Superior temporal gyrus (tissue), 1 donor: Measurements from ENCODE around the gene FANK1.
"Not testable (repeated sequence)": the region's sequence is repeated elsewhere in the genome, so short reads cannot be mapped to it uniquely, and the experiment has no call there.

Experiments used
- DNase-seq: peaks from one replicate; pipeline ENCODE4 v3.0.0-alpha.2; 2016; ENCODE audit errors: extremely low spot score

Gene FANK1

DNA sequence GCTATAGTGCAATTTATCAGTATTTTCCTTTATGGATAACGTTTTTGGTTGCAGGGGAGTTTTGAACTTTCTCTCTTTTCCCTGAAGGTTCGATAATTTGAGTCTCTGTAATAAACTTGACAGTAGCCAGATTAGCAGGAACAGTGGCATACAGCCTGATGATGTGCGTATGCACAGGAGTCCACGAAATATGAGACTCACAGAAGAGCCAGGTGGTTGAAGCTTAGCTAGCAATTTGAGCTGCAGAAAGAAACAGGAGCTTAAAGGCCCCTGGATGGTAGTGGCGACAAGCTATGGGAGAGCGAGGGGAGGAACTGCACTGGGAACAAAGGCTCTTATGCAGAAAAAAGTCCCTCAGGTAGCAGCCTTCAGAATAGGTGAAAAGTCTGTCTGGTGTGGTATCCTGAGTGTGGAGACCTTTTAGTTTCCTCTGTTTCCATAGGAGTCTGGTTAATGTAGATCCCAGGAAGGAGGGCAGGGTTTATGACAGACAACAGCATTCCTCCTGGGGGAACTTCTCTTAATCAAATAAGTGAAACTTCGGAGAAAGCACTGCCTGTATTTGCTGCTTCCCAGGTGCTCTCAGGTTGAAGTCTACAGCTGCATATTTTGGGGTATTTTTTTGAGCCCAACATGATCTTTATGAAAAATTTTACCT is 32.7 kb downstream of the FANK1 start:
- DNase-seq: no peak

DNA sequence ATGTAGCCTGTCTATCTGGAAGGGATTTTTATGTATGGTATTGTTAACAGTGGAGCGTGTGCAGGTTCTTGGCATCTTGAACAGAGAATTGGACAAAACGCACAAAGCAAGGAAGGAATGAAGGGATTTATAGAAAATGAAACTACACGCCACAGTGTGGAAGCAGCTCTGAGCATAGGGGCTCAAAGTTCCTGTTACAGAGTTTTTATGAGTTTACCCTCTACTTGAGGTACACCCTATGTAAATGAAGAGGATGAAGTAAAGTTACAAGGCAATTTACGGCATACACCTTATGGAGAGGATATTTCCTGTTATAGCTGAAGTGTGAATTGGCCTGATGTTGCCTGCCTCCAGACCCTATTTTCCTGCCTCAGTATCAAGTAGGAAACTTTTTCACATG is 33.3 kb downstream of the FANK1 start:
- no peak for DNase-seq

DNA sequence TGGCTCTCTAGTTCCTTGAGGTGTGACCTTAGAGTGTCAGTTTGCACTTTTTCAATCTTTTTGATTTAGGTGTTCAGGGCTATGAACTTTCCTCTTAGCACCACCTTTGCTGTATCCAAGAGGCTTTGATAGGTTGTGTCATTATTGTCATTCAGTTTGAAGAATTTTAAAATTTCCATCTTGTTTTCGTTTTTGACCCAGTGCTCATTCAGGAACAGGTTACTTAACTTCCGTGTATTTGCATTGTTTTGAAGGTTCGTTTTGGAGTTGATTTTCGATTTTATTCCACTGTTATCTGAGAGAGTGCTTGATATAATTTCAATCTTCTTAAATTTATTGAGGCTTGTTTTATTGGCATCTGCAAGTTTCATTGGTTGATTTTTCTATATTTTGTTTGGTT is 37.3 kb downstream of the FANK1 start:
- no peak for DNase-seq

DNA sequence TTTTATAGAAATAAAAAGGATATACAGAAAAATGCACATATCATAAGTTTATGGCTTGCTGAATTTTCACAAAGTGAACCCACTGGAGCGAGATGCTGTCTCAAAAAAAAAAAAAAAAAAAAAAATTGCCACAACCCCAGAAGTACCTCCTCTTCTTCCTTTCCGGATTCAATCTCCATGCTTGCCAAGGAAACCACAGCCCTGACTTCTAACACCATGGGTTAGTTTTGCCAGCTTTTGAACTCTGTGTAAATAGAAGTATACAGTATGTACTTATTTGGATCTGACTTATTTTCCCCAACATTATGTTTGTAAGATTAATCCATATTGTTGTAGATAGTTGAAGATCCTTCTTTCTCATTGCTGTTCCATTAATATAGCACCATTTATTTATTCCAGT is 40.0 kb downstream of the FANK1 start:
- DNase-seq: no peak

DNA sequence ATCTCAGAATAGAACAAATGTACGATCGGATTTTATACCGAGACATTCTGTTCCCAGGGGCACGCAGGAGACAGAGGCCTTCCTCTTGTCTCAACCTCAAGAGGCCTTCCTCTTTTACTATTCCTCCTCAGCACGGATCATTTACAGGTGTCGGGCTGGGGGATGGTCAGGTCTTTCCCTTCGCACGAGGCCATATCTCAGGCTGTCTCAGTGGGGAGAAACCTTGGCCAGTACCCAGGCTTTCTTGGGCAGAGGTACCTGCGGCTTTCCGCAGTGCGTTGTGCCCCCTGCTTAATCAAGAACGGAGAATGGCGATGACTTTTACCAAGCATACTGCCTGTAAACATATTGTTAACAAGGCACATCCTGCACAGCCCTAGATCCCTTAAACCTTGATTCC is 44.2 kb downstream of the FANK1 start:
- no peak for DNase-seq

DNA sequence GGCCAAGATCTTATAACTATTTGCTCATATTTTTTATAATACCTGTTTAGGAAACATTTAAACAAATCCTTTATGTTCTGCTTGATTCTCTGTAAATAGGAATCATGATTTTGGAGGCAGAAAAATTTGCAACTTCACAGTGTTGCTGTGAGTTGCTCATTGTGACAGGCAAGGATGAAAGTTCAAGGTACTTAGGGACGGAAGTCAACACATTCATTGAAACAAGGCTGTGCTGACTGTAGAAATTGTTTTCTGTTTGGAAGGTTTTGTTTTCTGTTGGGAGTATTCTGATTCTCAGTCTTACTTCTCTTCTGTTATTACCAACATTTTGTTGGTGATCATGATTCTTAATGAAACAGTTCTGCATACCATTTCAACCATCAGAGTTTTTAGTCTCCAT is 54.9 kb downstream of the FANK1 start:
- DNase-seq: no peak

DNA sequence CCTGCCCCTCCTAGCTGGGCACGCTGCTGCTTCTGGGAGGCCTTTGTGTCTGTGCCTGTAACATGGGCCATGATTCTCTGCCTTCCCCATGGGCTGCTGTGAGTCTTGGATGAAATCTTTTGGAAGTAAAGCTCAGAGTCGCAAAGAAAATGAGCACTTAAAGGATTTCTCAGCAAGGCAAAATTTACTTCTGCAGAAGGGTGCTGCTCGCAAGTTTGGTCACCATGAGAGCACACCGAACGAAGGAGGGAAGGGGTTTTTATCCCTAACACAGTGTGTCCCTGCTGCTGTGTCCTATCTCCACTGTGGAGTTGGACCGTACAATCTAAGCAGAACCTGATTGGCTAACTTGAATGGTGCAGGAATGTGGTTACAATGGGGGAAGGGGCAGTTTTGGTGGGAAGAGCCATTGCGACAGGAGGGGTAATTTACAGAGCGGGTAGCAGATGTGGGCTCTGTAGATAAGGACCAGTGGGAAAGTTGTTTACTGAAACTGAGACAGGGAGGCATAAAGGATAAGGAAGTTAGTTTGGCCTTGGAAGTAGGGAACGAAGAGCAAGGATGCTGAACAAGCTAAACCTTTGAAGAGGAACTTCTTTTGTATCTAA is 57.5 kb downstream of the FANK1 start:
- no peak for DNase-seq

DNA sequence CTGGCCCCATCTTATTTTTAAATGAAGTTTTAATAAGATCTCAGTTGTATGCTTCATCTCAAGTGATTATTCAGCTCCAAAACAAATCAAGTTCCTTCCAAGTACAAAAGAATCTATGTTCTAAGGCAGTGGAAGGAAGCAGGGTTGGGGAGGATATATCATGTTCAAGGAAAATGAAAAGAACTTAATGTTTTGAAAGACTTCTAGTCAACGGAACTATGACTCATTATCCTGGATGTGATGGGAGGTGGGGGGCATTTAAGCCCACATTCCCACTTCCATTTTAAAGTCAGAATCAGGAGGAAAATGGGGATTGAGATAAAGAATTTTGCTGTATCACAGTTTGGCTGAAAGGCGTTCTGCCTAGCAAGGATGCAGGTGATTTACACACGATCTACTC is 59.4 kb downstream of the FANK1 start:
- DNase-seq: no peak

DNA sequence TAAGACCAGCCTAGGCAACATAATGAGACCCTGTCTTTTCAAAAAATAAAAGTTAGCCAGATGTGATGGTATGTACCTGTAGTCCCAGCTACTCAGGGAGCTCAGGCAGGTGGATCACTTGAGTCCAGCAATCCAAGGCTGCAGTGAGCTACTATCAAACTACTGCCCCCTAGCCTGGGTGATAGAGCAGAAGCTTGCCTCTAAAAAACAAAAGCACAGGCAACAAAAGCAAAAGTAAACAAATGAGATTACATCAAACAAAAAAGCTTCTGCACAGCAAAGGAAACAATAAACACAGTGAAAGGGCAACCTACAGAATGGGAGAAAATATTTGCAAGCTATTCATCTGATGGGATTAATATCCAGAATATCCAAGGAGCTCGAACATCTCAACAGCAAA is 65.4 kb downstream of the FANK1 start:
- DNase-seq: no peak

DNA sequence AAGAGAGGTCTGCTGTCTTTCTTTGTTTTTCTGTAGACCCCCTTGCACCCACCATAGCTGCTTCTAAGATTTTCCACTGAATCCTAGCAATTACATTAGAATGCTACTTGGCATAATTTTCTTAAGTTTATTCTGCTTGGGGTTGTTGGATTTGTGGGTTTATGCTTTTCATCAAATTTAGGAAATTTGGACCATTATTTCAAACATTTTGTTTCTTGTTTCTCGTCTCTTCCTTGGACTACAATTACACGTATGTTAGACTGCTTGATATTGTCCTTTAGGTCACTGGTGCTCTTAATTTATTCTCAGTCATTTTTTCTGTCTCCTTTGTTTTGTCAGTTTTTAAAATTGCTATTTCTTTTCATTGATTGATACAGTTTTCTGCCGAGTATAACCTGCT is 65.8 kb downstream of the FANK1 start:
- DNase-seq: no peak

DNA sequence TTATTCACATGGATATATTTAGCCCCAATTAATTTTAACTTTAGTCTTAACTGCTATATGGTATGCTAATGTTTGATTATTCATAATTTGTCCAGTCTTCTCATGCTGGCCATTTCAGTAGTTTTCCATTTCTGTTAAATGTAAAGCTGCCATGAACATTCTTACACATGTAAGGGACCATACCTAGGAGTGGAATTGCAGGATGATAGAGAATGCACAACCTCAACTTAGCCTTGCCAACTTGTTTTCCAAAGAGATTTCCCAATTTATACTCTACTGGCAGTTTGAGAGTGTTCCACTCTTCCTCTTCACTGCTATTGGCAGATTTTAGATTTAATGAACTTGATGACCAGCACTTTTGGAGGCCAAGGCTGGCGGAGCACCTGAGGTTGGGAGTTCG is 68.2 kb downstream of the FANK1 start:
- DNase-seq: no peak

DNA sequence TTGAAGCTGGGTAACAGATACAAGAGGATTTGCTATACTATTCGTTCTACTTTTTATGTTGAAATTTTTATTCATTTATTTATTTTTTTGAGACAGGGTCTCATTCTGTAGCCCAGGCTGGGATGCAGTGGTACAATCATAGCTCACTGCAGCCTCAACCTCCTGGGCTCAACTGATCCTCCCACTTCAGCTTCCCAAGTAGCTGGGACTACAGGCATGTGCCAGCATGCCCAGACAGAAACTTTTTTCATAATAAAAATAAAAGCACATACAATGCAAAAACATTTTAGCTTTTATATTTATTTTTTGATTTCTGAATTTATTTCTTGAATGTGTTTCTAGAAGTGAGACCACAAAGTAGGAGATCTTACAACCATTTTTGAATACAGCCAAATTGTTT is 71.2 kb downstream of the FANK1 start:
- DNase-seq: no peak

DNA sequence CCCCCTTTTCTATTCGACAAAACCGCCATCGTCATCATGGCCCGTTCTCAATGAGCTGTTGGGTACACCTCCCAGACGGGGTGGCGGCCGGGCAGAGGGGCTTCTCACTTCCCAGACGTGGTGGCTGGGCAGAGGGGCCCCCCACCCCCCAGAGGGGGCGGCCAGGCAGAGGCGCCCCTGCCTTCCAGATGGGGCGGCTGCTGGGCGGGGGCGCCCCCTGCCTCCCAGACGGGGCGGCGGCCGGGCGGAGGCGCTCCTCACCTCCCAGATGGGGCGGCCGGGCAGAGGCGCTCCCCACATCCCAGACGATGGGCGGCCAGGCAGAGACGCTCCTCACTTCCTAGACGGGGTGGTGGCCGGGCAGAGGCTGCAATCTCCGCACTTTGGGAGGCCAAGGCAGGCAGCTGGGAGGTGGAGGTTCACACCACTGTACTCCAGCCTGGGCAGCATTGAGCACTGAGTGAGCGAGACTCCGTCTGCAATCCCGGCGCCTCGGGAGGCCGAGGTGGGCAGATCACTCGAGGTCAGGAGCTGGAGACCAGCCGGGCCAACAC is 73.8 kb downstream of the FANK1 start:
- DNase-seq: not testable (repeated sequence)

DNA sequence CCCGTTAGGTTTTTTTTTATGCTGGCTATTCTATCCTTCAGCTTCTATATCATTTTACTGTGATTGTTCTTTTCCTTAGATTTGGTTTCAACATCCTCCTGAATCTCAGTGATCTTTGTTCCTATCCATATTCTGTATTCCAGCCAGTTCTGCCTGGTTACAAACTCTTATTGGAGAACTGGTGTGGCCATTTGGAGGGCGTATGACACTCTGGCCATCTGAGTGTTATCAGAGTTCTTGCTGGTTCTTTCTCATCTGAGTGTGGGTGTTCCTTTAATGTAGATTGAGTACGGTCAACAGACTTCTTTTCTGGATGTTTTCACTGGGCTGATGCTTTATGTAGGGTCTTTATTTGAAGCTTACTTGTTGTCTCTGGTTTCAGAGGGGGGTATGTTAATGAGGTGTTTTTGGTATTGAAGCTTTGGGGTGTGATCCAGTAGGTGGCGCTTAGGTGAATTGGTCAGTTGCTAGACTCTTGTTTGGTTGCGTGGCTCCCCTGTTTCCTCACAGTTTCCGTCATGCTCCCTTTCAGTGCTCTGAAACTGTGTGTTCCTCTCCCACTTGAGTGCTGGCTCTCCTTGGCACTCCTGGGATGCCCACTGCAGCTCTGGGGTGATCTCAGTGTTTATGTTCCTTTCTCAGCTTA is 80.7 kb downstream of the FANK1 start:
- no peak for DNase-seq

DNA sequence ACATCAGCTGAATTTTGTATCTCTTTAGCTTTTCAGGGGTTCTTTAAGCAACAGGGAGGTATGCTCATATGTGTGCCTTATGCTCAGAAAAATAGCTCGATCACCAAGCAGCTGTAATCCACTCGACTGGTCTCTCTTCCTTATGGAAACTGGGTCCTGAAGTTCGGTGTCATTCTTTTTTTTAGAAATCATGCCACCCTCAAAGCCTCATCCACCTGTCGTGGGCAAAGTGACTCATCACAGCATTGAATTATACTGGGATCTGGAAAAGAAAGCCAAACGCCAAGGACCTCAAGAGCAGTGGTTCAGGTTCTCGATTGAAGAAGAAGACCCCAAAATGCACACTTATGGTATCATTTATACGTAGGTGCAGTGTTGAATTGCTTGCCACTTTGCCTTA is 83.6 kb downstream of the FANK1 start:
- no peak for DNase-seq

DNA sequence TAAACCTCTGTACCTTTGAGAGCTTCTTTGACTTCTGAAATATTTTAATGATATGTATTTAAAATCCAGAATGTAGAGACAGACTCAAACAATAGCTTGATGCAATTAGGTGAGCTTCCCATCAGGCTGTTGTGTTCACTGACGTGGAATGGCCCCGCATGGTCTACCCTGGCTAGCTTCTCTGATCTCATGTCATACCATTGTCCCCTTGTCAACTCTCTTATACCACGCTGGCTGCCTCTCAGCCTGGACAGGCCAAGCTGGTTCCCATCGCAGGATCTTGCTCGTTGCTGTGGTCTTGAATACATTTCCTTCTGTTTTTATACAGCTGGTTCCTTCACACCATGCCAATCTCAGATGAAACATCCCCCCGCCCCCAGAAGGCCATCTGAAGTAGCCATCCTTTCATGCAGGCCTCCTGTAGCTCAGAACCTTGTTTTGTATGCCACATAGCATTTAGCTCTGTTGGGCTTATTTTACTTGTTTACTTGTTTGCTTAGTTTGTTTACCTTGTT is 84.2 kb downstream of the FANK1 start:
- no peak for DNase-seq

DNA sequence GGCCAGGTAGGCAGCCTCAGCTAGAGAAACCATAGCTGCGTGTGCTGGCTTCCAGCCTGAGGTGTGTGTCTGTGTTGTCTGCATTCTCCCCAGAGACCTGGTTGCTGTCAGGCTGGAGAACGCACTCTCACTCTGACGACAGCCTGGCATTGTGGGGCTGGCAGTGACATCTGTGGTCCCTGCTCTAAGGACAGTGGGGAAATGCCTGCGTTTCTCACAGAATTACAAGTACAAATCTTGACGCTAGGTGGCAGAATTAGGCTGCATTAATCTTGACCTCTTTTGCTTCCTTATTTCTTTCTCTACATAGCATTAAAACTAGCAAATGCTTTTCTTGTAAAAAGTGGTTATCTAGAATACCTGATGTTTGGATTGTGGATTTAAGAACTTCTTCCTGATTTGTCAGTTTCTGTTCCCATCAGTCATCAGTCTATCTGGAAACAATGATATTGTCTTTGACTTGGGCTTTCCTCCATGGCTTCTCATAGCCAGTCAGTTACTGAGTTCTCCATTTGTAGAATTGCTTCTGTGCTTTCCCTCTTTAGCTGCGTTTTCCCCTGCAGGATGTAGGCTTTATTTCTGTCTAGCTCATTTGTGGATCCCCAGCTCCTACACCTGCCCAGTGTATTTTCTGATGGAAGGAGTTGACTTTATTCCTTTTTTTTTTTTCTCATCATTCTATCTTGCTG is 86.0 kb downstream of the FANK1 start:
- peak; percentile 97 for DNase-seq

DNA sequence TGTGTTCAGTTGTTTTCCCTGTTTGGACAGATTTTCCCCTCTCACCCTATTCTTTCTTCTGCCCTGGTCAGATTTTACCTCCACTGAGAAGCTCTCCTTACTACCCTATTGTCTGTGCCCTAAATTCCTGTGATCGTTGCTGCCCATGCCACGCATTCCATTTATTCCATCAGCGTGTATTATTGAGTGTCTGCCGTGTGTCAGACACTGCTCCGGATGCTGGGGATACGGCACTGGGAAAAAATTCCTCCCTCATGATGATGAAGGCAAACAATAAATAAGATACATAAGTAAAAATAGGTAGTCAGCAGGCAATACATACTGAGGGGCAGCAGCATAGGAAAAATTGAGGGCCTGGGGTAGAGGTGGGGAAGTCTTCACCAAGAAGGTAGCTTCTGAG is 86.8 kb downstream of the FANK1 start:
- no peak for DNase-seq

DNA sequence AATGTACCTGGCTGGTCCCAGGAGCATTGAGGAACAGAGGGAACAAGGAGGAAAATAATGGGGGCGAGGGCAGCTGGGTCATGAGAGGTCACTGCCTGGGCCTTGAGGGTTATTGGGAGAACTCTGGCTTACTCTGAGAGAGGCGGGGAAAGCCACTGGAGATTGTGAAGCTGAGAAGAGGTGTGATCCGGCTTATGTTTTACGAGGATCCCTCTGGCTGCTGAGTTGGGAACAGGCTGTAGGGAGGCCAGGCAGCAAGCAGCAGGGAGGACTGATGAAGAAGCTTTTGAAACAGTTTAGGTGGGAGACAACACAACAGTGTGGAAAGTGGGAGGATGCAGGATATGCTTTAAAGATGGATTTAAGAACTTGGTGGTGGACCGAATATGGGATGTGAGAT is 87.3 kb downstream of the FANK1 start:
- no peak for DNase-seq

DNA sequence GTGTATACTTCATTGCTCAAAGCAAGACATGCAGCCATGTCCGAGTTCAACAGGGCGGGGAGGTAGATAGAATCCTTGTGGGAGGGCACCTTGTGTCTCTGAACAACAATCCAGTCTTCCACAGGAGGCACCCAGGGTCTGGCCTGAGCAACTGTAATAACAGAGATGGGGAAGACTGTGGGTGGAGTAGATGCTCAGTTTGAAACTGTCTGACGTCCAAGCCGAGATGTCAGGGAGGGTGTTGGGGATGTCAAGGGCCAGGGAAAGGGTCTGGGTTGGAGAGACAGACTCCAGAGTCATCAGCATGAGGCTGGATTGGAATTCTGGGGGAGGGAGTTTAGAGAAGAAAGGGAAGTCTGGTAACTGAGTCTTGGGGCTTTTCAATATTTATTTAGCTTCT is 88.0 kb downstream of the FANK1 start:
- no peak for DNase-seq

DNA sequence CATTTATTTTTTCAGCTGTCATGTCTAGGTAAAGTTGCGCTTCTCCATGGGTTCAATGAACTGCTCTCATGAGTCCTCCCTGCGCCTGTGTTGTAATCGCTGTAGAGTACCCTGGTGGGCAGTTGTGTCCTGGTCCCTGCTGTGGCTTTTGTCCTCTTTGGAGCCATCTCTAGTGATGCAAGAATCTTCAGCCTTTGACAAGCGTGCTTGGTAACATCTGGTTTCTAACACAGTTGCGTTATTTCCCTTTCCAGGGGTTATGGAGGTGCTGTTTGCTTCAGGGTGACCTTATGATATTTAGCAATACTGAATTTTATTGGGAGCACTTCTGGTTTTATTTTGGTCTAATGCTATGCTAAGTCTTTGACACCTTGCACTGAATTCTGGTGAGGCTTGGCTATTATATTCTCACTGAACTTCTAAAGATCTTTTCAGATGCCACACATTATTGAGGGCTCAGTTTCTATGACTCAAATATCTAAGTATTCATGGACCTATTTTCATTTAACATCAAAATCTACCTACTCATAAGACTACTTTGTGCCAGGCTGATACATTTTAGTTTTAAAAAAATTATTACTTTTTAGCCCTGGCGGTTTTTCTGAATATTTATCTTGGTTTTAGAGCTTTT is 88.6 kb downstream of the FANK1 start:
- DNase-seq: no peak
